Measurements from ENCODE around the gene PTPRJ. TPM values are rescaled to one million over a fixed set of nuclear protein-coding genes. Genes with fewer than 3 reads are reported as not detected.

Gene PTPRJ
- total and polyA plus RNA-seq, 2 of the 13 experiments (the other 11 are each of a cell fraction or from before 2014, with no cell fraction given), result 1.0 to 1.2 TPM

DNA sequence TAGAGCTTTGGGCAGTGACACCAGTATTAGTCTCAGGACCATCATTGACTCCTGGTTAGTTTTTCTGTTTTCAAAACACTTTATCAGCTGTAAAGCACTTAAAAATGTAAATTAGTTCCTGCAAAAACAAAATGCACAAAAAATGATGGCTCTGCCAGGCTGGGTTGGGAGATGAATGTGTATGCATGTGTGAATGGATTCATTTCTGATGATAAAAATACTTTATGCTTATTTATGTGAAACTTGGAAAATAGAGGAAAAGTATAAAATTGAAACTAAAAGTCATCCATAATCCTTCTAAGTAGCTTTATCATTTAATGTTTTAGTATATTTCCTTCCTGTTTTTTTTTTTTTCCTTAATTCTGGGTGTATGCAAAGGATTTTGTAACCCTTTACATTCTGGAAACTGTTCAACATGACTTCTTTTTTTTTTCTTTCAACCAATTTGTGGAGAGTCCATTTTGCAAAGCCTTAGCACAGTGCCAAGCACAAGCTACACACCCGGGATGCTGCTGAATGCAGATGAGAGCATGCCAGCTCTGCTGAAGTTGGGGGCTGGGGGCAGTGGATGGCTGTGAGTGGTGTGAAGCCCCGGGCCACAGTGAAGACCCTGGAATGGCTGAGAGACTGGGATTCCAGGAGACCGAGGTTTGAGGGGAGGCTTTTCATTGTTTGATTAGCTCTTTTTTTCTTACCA is 37.6 kb downstream of the PTPRJ start (continued):
- TF ChIP-seq ZNF747 (CRISPR knock-in tag; IDR thresholded peaks at IDR 0.05; ENCODE audit: borderline replicate concordance), result no peak

DNA sequence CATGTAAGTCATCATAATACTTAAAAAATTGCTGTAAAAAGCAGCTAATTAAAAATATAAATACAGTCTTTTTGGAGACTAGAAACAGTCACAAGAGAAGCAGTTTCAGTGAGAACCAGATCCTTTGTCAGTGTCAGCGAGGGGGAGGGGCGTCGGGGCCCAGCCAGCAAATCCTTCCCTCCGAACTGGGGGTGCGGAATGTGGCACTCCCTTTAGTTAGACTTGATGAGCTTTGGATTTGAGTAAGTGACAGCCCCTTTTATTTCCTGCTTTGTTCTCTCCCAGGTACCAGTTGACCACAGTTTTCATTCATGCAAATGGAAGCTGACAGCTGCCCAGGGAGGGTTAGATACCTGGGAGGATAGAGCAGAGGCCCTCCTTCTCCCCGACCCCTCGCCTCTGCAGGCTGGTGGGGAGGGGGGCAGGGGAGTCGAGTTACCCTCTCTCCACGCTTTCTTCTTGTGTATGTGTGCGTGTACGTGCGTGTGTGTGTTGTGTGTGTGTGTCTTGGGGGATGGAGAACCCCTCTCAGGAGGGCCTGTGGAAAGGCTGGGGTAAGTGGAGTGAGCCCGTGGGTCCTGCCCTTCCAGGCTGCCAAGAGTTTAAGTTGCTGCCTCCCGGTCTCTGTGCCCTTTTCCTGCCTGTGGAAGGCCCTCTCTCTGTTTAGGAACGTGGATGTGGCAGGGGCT is 38.3 kb downstream of the PTPRJ start:
- FAIRE-seq (no peak), ATAC-seq (no peak), DNase-seq (ENCODE audit: low spot score) (no peak)
- no peaks in the 10 kb centered on the region for H4K20me1 ChIP-seq (ENCODE audit: insufficient read depth, low read length)
- H3K4me3 ChIP-seq (replicated peaks in 1 of 3; ENCODE audit: insufficient read depth in 1 of 3, low read depth in 2 of 3, low read length in 3 of 3), result no peak overlapping the region
- no peak overlapping the region for H3K9ac ChIP-seq (ENCODE audit: insufficient read depth, low read depth, low read length)
- H3K27me3 ChIP-seq (ENCODE audit: control insufficient read depth in 1 of 2, insufficient read depth in 2 of 2, low read length in 2 of 2), result no peaks in the 10 kb centered on the region
- H2AFZ ChIP-seq (ENCODE audit: low read length), result no peak overlapping the region
- intact Hi-C loops (cut with micrococcal nuclease; ENCODE audit: unreplicated experiment), result no loop called here
- POLR2A ChIA-PET, result no interaction called here
- no peak overlapping the region for H3K4me2 ChIP-seq (ENCODE audit: low read depth, low read length)
- CTCF ChIA-PET (ENCODE audit: low intra/inter-chr PET ratio, low total read pairs), result no interaction called here
- H3K27ac ChIP-seq (ENCODE audit: extremely low read length, insufficient read depth, low read length), result no peak overlapping the region
- H3K9me3 ChIP-seq (ENCODE audit: low read length), result no peaks in the 10 kb centered on the region
- 70% methylated on average over 15 of the region's 15 CpGs for WGBS (ENCODE audit: low lambda C conversion rate)
- peaks cover 4% of the 10 kb centered on the region for H3K4me1 ChIP-seq (ENCODE audit: insufficient read depth, low read length)
- in situ Hi-C loops (cut with HindIII; ENCODE audit: extremely low pct_ligation_motif_present, low pct_unique_long_range_greater_than_20kb), result no loop called here
- H3K79me2 ChIP-seq (ENCODE audit: insufficient read depth, low read length), result no peaks in the 10 kb centered on the region
- no TSS peak for BruUV-seq (replicated peaks)
- no peaks in the 10 kb centered on the region for H3K36me3 ChIP-seq (replicated peaks in 1 of 2; ENCODE audit: control insufficient read depth in 1 of 2, insufficient read depth in 2 of 2, low read length in 2 of 2)
- TF ChIP-seq RBM39 (IDR thresholded peaks at IDR 0.05; ENCODE audit: low read depth, low read length, poor library complexity, severe bottlenecking) (no peak), NKX3-1 (CRISPR knock-in tag; IDR thresholded peaks at IDR 0.05) (no peak), ZBTB42 (CRISPR knock-in tag; IDR thresholded peaks at IDR 0.05) (no peak), ZNF235 (CRISPR knock-in tag; IDR thresholded peaks at IDR 0.05; ENCODE audit: borderline replicate concordance) (no peak), ZNF101 (CRISPR knock-in tag; IDR thresholded peaks at IDR 0.05; ENCODE audit: borderline replicate concordance, low read depth) (no peak), ZSCAN22 (CRISPR knock-in tag; IDR thresholded peaks at IDR 0.05) (no peak), FOXK1 (CRISPR knock-in tag; IDR thresholded peaks at IDR 0.05; ENCODE audit: borderline replicate concordance, low read depth) (no peak), DPF2 (CRISPR knock-in tag; IDR thresholded peaks at IDR 0.05; ENCODE audit: borderline replicate concordance, low read depth) (no peak), ZNF724P (CRISPR knock-in tag; IDR thresholded peaks at IDR 0.05; ENCODE audit: borderline replicate concordance) (no peak), GZF1 (CRISPR knock-in tag; IDR thresholded peaks at IDR 0.05) (no peak)
- TF ChIP-seq, protein P1, sequence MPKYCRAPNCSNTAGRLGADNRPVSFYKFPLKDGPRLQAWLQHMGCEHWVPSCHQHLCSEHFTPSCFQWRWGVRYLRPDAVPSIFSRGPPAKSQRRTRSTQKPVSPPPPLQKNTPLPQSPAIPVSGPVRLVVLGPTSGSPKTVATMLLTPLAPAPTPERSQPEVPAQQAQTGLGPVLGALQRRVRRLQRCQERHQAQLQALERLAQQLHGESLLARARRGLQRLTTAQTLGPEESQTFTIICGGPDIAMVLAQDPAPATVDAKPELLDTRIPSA (CRISPR knock-in tag; IDR thresholded peaks at IDR 0.05; ENCODE audit: borderline replicate concordance), result no peak
- TF ChIP-seq, protein P2, sequence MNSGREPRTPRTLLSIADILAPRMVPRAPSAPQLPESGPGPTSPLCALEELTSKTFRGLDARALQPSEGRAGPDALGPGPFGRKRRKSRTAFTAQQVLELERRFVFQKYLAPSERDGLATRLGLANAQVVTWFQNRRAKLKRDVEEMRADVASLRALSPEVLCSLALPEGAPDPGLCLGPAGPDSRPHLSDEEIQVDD (CRISPR knock-in tag; IDR thresholded peaks at IDR 0.05; ENCODE audit: borderline replicate concordance), result no peak
- TF ChIP-seq, protein P3, sequence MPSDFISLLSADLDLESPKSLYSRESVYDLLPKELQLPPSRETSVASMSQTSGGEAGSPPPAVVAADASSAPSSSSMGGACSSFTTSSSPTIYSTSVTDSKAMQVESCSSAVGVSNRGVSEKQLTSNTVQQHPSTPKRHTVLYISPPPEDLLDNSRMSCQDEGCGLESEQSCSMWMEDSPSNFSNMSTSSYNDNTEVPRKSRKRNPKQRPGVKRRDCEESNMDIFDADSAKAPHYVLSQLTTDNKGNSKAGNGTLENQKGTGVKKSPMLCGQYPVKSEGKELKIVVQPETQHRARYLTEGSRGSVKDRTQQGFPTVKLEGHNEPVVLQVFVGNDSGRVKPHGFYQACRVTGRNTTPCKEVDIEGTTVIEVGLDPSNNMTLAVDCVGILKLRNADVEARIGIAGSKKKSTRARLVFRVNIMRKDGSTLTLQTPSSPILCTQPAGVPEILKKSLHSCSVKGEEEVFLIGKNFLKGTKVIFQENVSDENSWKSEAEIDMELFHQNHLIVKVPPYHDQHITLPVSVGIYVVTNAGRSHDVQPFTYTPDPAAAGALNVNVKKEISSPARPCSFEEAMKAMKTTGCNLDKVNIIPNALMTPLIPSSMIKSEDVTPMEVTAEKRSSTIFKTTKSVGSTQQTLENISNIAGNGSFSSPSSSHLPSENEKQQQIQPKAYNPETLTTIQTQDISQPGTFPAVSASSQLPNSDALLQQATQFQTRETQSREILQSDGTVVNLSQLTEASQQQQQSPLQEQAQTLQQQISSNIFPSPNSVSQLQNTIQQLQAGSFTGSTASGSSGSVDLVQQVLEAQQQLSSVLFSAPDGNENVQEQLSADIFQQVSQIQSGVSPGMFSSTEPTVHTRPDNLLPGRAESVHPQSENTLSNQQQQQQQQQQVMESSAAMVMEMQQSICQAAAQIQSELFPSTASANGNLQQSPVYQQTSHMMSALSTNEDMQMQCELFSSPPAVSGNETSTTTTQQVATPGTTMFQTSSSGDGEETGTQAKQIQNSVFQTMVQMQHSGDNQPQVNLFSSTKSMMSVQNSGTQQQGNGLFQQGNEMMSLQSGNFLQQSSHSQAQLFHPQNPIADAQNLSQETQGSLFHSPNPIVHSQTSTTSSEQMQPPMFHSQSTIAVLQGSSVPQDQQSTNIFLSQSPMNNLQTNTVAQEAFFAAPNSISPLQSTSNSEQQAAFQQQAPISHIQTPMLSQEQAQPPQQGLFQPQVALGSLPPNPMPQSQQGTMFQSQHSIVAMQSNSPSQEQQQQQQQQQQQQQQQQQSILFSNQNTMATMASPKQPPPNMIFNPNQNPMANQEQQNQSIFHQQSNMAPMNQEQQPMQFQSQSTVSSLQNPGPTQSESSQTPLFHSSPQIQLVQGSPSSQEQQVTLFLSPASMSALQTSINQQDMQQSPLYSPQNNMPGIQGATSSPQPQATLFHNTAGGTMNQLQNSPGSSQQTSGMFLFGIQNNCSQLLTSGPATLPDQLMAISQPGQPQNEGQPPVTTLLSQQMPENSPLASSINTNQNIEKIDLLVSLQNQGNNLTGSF (CRISPR knock-in tag; IDR thresholded peaks at IDR 0.05), result no peak
- TF ChIP-seq, protein P4, sequence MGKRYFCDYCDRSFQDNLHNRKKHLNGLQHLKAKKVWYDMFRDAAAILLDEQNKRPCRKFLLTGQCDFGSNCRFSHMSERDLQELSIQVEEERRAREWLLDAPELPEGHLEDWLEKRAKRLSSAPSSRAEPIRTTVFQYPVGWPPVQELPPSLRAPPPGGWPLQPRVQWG (CRISPR knock-in tag; IDR thresholded peaks at IDR 0.05; ENCODE audit: borderline replicate concordance, low read depth), result no peak
